PC-3 (cell line): Measurements from ENCODE around the gene KIFAP3. TPM values are rescaled to one million over a fixed set of nuclear protein-coding genes. Genes with fewer than 3 reads are reported as not detected.

ENCODE experiments used
- ATAC-seq: fragments of 200-7000 bp; cut with Tn5 transposase; 2 replicates; pipeline ENCODE4 v1.9.1; 2020; ENCODE audit warnings: mild to moderate bottlenecking, moderate library complexity
- BruUV-seq: library from RNA; stranded (reverse); fragments of 400-500 nt; replicated peaks from 2 replicates; lab custom pipeline; 2021; lab: Mats Ljungman, UMichigan
- CTCF ChIA-PET: fragments of 300-600 bp; sonication (Branson Sonifier 250); formaldehyde crosslinking; loops from one replicate; lab custom pipeline; 2022; ENCODE audit warnings: antibody characterized with exemption; lab: Charles Lee
- POLR2A ChIA-PET: fragments of 300-600 bp; sonication (Branson Sonifier 250); formaldehyde crosslinking; loops from one replicate; lab custom pipeline; 2022; ENCODE audit warnings: antibody characterized with exemption; ENCODE audit not compliant: unreplicated experiment; lab: Charles Lee
- DNase-seq: peaks from one replicate; pipeline ENCODE4 v3.0.0-alpha.2; 2015
- H2AFZ ChIP-seq: fragments of 300-600 bp; sonication (generic); 2 replicates; pipeline ENCODE4 v1.6.0; 2016; ENCODE audit warnings: antibody characterized with exemption, low read length
- H3F3A ChIP-seq: fragments of 300-600 bp; sonication (generic); one replicate; pipeline ENCODE4 v1.6.0; 2017; ENCODE audit warnings: antibody characterized with exemption, low read length, control low read depth, mild to moderate bottlenecking; ENCODE audit not compliant: unreplicated experiment
- H3K27ac ChIP-seq: fragments of 300-600 bp; sonication (generic); 2 replicates; pipeline ENCODE4 v1.5.1; 2016; ENCODE audit warnings: mild to moderate bottlenecking, low read length
- H3K27me3 ChIP-seq: fragments of 300-600 bp; sonication (generic); 2 replicates; pipeline ENCODE4 v1.6.1; 2016; ENCODE audit warnings: low read length, mixed read lengths
- H3K36me3 ChIP-seq: fragments of 300-600 bp; sonication (generic); 2 replicates; pipeline ENCODE4 v1.6.1; 2016; ENCODE audit warnings: low read depth, mixed run types, low read length, mixed read lengths
- H3K4me1 ChIP-seq: fragments of 300-600 bp; sonication (generic); 2 replicates; pipeline ENCODE4 v1.5.1; 2016; ENCODE audit warnings: low read length; ENCODE audit not compliant: insufficient read depth
- H3K4me2 ChIP-seq: fragments of 300-600 bp; sonication (generic); 2 replicates; pipeline ENCODE4 v1.6.0; 2016; ENCODE audit warnings: low read length
- H3K4me3 ChIP-seq: fragments of 300-600 bp; sonication (generic); 2 replicates; pipeline ENCODE4 v1.5.1; 2016; ENCODE audit warnings: mild to moderate bottlenecking, low read length, mixed read lengths
- H3K79me2 ChIP-seq: fragments of 300-600 bp; sonication (generic); 2 replicates; pipeline ENCODE4 v1.6.1; 2017; ENCODE audit warnings: low read length, mixed read lengths
- H3K9ac ChIP-seq: fragments of 300-600 bp; sonication (generic); 2 replicates; pipeline ENCODE4 v1.6.0; 2016; ENCODE audit warnings: mild to moderate bottlenecking, low read length
- H3K9me2 ChIP-seq: fragments of 300-600 bp; sonication (generic); replicated peaks from 2 replicates; pipeline ENCODE4 v1.6.1; 2016; ENCODE audit warnings: mixed run types, low read length, mixed read lengths
- H3K9me3 ChIP-seq: fragments of 300-600 bp; sonication (generic); 2 replicates; pipeline ENCODE4 v1.6.1; 2016; ENCODE audit warnings: low read length, mixed read lengths
- H4K20me1 ChIP-seq: fragments of 300-600 bp; sonication (generic); 2 replicates; pipeline ENCODE4 v1.6.1; 2016; ENCODE audit warnings: low read length, mixed read lengths
- EZH2 ChIP-seq: fragments of 300-600 bp; sonication (generic); IDR thresholded peaks from one replicate; pipeline ENCODE4 v1.6.1; 2017; ENCODE audit warnings: antibody characterized with exemption, mild to moderate bottlenecking, low read length; ENCODE audit not compliant: unreplicated experiment
- EZH2phosphoT487 ChIP-seq: fragments of 300-600 bp; sonication (generic); IDR thresholded peaks from 2 replicates; pipeline ENCODE4 v1.6.1; 2018; ENCODE audit warnings: mild to moderate bottlenecking, antibody characterized with exemption, low read length, borderline replicate concordance
- intact Hi-C: fragments of 100-400 bp; cut with micrococcal nuclease; formaldehyde crosslinking; loops from 2 replicates; pipeline ENCODE4 v1.9.0; 2023
- total RNA-seq: library from RNA; depleted of rRNA; stranded (reverse); fragments of >200 nt; gene quantifications from 2 replicates; pipeline ENCODE4 v1.2.3, GENCODE V29; 2014
- TF ChIP-seq, protein P1 (sequence below): fragments of 300-600 bp; sonication (generic); conservative IDR thresholded peaks from 2 replicates; pipeline ENCODE4 v1.5.1; 2017; ENCODE audit warnings: antibody characterized with exemption, low read depth, mild to moderate bottlenecking, low read length

KIFAP3 gene
- total RNA-seq, 1 experiment from 2014 or later: 6.9 TPM

DNA sequence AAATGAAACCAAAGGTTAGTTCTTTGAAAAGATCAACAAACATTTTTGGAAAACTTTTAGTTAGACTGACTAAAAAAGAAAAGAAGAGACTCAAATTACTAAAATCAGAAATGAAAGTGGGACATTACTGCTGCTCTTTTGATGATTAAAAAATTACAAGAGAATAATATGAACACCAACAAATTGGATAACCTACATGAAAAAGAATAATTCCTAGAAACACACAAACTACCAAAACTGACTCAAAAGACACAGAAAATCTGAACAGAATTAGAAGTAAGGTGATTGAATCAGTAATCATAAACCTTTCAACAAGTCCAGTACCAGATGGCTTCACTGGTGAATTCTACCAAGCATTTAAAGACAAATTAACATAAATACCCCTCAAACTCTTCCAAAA is 5.6 kb downstream of the KIFAP3 start:
- H3K27me3 ChIP-seq: no peaks in the 10 kb centered on the region
- no peak overlapping the region for H2AFZ ChIP-seq
- H3K4me3 ChIP-seq: no peak overlapping the region
- BruUV-seq: no TSS peak
- no peak for ATAC-seq
- H3K4me2 ChIP-seq: no peak overlapping the region
- peaks cover 23% of the 10 kb centered on the region for H3K79me2 ChIP-seq
- ChIA-PET CTCF (no interaction called here), POLR2A (no interaction called here)
- H3K9me3 ChIP-seq: no peaks in the 10 kb centered on the region
- intact Hi-C loops: no loop called here
- H3K27ac ChIP-seq: no peak overlapping the region
- no peaks in the 10 kb centered on the region for H4K20me1 ChIP-seq
- no peaks in the 10 kb centered on the region for H3K9me2 ChIP-seq
- TF ChIP-seq, protein P1, sequence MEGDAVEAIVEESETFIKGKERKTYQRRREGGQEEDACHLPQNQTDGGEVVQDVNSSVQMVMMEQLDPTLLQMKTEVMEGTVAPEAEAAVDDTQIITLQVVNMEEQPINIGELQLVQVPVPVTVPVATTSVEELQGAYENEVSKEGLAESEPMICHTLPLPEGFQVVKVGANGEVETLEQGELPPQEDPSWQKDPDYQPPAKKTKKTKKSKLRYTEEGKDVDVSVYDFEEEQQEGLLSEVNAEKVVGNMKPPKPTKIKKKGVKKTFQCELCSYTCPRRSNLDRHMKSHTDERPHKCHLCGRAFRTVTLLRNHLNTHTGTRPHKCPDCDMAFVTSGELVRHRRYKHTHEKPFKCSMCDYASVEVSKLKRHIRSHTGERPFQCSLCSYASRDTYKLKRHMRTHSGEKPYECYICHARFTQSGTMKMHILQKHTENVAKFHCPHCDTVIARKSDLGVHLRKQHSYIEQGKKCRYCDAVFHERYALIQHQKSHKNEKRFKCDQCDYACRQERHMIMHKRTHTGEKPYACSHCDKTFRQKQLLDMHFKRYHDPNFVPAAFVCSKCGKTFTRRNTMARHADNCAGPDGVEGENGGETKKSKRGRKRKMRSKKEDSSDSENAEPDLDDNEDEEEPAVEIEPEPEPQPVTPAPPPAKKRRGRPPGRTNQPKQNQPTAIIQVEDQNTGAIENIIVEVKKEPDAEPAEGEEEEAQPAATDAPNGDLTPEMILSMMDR: no peak
- no peak for TF ChIP-seq EZH2
- TF ChIP-seq EZH2phosphoT487: no peak
- H3K4me1 ChIP-seq: peaks cover 12% of the 10 kb centered on the region
- no peaks in the 10 kb centered on the region for H3F3A ChIP-seq
- DNase-seq: no peak
- no peak overlapping the region for H3K9ac ChIP-seq
- H3K36me3 ChIP-seq: no peaks in the 10 kb centered on the region

DNA sequence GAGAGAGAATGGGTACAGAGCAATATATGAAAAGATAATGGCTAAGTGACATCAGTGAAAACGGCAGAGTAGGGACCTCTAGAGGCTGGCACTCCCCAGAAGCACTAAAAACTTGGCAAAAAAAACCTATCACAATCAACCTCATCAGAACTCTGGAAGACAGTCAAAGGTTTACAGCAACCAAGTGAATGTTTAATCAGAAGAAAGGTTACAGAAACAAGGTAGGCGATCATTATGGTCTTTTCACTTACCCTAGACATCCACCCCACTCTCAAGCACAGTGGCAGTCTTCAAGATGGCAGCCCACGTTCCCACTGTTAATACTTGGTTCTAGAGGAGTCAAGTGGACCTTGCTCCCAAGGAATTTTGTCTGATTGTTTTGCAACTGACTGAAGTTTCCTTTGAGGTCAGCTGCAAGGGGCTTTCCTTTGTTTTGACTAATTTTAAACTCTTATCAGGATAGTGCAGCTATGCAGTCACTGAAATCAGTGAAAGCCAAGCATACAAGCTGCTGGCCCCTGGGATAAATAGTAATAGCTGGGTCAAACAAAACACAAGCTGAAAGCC is 7.2 kb downstream of the KIFAP3 start:
- Histone ChIP-seq H3K79me2 (peaks cover 11% of the 10 kb centered on the region; the same call in 1 of the 2 replicates), H3K4me1 (peaks cover 19% of the 10 kb centered on the region), H3K27me3 (no peaks in the 10 kb centered on the region), H3K36me3 (no peaks in the 10 kb centered on the region), H3K9me3 (no peaks in the 10 kb centered on the region), H2AFZ (no peak overlapping the region), H3K27ac (no peak overlapping the region), H4K20me1 (no peaks in the 10 kb centered on the region), H3K9ac (no peak overlapping the region), H3F3A (no peaks in the 10 kb centered on the region), H3K4me2 (no peak overlapping the region), H3K9me2 (no peaks in the 10 kb centered on the region), H3K4me3 (no peak overlapping the region)
- TF ChIP-seq EZH2: no peak
- TF ChIP-seq, protein P1: no peak; the same call in 1 of the 2 replicates
- no peak for TF ChIP-seq EZH2phosphoT487
- no TSS peak for BruUV-seq
- ChIA-PET CTCF (no interaction called here), POLR2A (no interaction called here)
- no peak for ATAC-seq
- no peak for DNase-seq
- intact Hi-C loops: no loop called here

DNA sequence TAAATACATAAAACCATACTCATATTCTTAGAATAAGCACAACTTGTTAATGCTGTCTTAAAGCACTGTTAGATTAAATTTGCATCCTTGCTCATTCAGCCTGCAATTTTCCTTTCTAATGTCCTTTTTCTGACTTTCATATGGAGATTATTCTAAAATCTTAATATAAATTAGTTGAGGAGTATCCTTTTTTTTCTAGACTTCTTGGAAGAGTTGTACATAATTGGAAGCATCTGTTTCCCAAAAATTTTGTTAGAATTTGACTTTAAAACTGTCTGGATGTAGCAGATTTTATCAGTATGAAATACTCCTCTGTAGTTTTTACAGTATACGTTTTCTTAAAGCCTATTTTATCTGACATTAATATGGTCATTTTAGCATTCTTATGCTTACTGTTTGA is 9.7 kb downstream of the KIFAP3 start:
- H3K4me1 ChIP-seq: peaks cover 19% of the 10 kb centered on the region
- no peak for DNase-seq
- no TSS peak for BruUV-seq
- ATAC-seq: no peak
- TF ChIP-seq EZH2 (no peak), EZH2phosphoT487 (no peak)
- TF ChIP-seq, protein P1: no peak
- H3K27me3 ChIP-seq: no peaks in the 10 kb centered on the region
- POLR2A ChIA-PET: no interaction called here
- intact Hi-C loops: no loop called here
- H3F3A ChIP-seq: no peaks in the 10 kb centered on the region
- no peaks in the 10 kb centered on the region for H3K36me3 ChIP-seq
- H3K4me3 ChIP-seq: no peak overlapping the region
- no peak overlapping the region for H3K4me2 ChIP-seq
- no peaks in the 10 kb centered on the region for H3K9me3 ChIP-seq
- no peak overlapping the region for H2AFZ ChIP-seq
- H3K79me2 ChIP-seq: peaks cover 7% of the 10 kb centered on the region; the same call in 1 of the 2 replicates
- no peak overlapping the region for H3K27ac ChIP-seq
- no peak overlapping the region for H3K9ac ChIP-seq
- no peaks in the 10 kb centered on the region for H4K20me1 ChIP-seq
- no peaks in the 10 kb centered on the region for H3K9me2 ChIP-seq
- CTCF ChIA-PET: no interaction called here
